HUES6 (cell line): ENCODE data around the gene ZBTB43.

Experiments
- H3K27ac ChIP-seq: 2 replicates; pipeline ENCODE4 v1.7.0; 2013; ENCODE audit warnings: low read depth, mild to moderate bottlenecking, low read length, inconsistent platforms
- H3K27me3 ChIP-seq: 2 replicates; pipeline ENCODE4 v1.6.1; 2013; ENCODE audit warnings: low read length; ENCODE audit not compliant: control insufficient read depth, insufficient read depth
- H3K36me3 ChIP-seq: 2 replicates; pipeline ENCODE4 v1.6.1; 2013; ENCODE audit warnings: low read length; ENCODE audit not compliant: control insufficient read depth, insufficient read depth
- H3K4me1 ChIP-seq: 2 replicates; pipeline ENCODE4 v1.6.1; 2013; ENCODE audit warnings: low read length; ENCODE audit not compliant: control insufficient read depth, insufficient read depth
- H3K4me3 ChIP-seq: 2 replicates; pipeline ENCODE4 v1.5.1; 2013; ENCODE audit warnings: low read depth, low read length
- H3K9ac ChIP-seq: one replicate; pipeline ENCODE4 v1.6.1; 2013; ENCODE audit warnings: mild to moderate bottlenecking, low read length
- H3K9me3 ChIP-seq: 2 replicates; pipeline ENCODE4 v1.6.1; 2013; ENCODE audit warnings: low read depth, low read length; ENCODE audit not compliant: control insufficient read depth, insufficient read depth

The ZBTB43 gene

GRCh38 chr9:126830827-126831226, 26.0 kb downstream of the ZBTB43 start:
- H3K27me3 ChIP-seq = no peaks in the 10 kb centered on the region
- H3K27ac ChIP-seq = no peak overlapping the region
- peaks cover 30% of the 10 kb centered on the region for H3K36me3 ChIP-seq
- no peak overlapping the region for H3K4me3 ChIP-seq
- no peaks in the 10 kb centered on the region for H3K9me3 ChIP-seq
- no peak overlapping the region for H3K9ac ChIP-seq
- H3K4me1 ChIP-seq = no peaks in the 10 kb centered on the region

- no peaks in the 10 kb centered on the region for H3K27me3 ChIP-seq
- no peak overlapping the region for H3K9ac ChIP-seq
- H3K4me3 ChIP-seq = no peak overlapping the region
- H3K4me1 ChIP-seq = no peaks in the 10 kb centered on the region
- H3K9me3 ChIP-seq = no peaks in the 10 kb centered on the region
- H3K27ac ChIP-seq = no peak overlapping the region
- H3K36me3 ChIP-seq = peaks cover 33% of the 10 kb centered on the region
Measured at GRCh38 chr9:126832440-126832839, 27.6 kb downstream of the ZBTB43 start.

GRCh38 chr9:126833020-126833419, 28.2 kb downstream of the ZBTB43 start:
- Histone ChIP-seq H3K36me3 (peaks cover 33% of the 10 kb centered on the region), H3K4me1 (no peaks in the 10 kb centered on the region), H3K27me3 (no peaks in the 10 kb centered on the region), H3K9ac (no peak overlapping the region), H3K27ac (no peak overlapping the region), H3K4me3 (no peak overlapping the region), H3K9me3 (no peaks in the 10 kb centered on the region)

GRCh38 chr9:126833710-126834345, 29.0 kb downstream of the ZBTB43 start:
- Histone ChIP-seq H3K9me3 (no peaks in the 10 kb centered on the region), H3K27ac (no peak overlapping the region)

GRCh38 chr9:126834672-126835071, 29.8 kb downstream of the ZBTB43 start:
- no peak overlapping the region for H3K27ac ChIP-seq
- H3K9me3 ChIP-seq = no peaks in the 10 kb centered on the region
- no peak overlapping the region for H3K9ac ChIP-seq
- H3K36me3 ChIP-seq = peaks cover 33% of the 10 kb centered on the region
- no peak overlapping the region for H3K4me3 ChIP-seq
- no peaks in the 10 kb centered on the region for H3K4me1 ChIP-seq
- H3K27me3 ChIP-seq = no peaks in the 10 kb centered on the region

More at GRCh38 chr9:126833710-126834345, 29.0 kb downstream of the ZBTB43 start:
- no peaks in the 10 kb centered on the region for H3K4me1 ChIP-seq
- no peak overlapping the region for H3K9ac ChIP-seq
- no peak overlapping the region for H3K4me3 ChIP-seq
- H3K36me3 ChIP-seq = peaks cover 33% of the 10 kb centered on the region
- H3K27me3 ChIP-seq = no peaks in the 10 kb centered on the region

- H3K4me1 ChIP-seq = no peaks in the 10 kb centered on the region
- no peak overlapping the region for H3K9ac ChIP-seq
- no peaks in the 10 kb centered on the region for H3K9me3 ChIP-seq
- no peaks in the 10 kb centered on the region for H3K27me3 ChIP-seq
- H3K27ac ChIP-seq = no peak overlapping the region
- H3K4me3 ChIP-seq = no peak overlapping the region
- H3K36me3 ChIP-seq = peaks cover 33% of the 10 kb centered on the region
Measured at GRCh38 chr9:126836216-126836615, 31.4 kb downstream of the ZBTB43 start.

- no peaks in the 10 kb centered on the region for H3K9me3 ChIP-seq
- peaks cover 22% of the 10 kb centered on the region for H3K36me3 ChIP-seq
- H3K27me3 ChIP-seq = no peaks in the 10 kb centered on the region
- H3K9ac ChIP-seq = no peak overlapping the region
- no peak overlapping the region for H3K4me3 ChIP-seq
- no peaks in the 10 kb centered on the region for H3K4me1 ChIP-seq
- H3K27ac ChIP-seq = no peak overlapping the region
Measured at GRCh38 chr9:126838055-126838811, 33.4 kb downstream of the ZBTB43 start.

- Histone ChIP-seq H3K4me3 (no peak overlapping the region), H3K27ac (no peak overlapping the region)
Measured at GRCh38 chr9:126838895-126839294, 34.1 kb downstream of the ZBTB43 start.

GRCh38 chr9:126839301-126839700, 34.5 kb downstream of the ZBTB43 start:
- Histone ChIP-seq H3K4me3 (no peak overlapping the region), H3K36me3 (peaks cover 11% of the 10 kb centered on the region), H3K27me3 (no peaks in the 10 kb centered on the region), H3K27ac (no peak overlapping the region), H3K9ac (no peak overlapping the region), H3K9me3 (no peaks in the 10 kb centered on the region), H3K4me1 (no peaks in the 10 kb centered on the region)

More at GRCh38 chr9:126838895-126839294, 34.1 kb downstream of the ZBTB43 start:
- Histone ChIP-seq H3K27me3 (no peaks in the 10 kb centered on the region), H3K9me3 (no peaks in the 10 kb centered on the region), H3K4me1 (no peaks in the 10 kb centered on the region), H3K36me3 (peaks cover 15% of the 10 kb centered on the region), H3K9ac (no peak overlapping the region)

GRCh38 chr9:126842220-126842842, 37.5 kb downstream of the ZBTB43 start:
- no peak overlapping the region for H3K27ac ChIP-seq

More at GRCh38 chr9:126842220-126842842, 37.5 kb downstream of the ZBTB43 start:
- Histone ChIP-seq H3K4me3 (no peak overlapping the region), H3K9ac (no peak overlapping the region), H3K36me3 (no peaks in the 10 kb centered on the region), H3K27me3 (no peaks in the 10 kb centered on the region), H3K9me3 (no peaks in the 10 kb centered on the region), H3K4me1 (no peaks in the 10 kb centered on the region)
